ENCODE data around the gene CLOCK. TPM values are rescaled to one million over a fixed set of nuclear protein-coding genes. Genes with fewer than 3 reads are reported as not detected.

The CLOCK gene
- total RNA-seq, 1 experiment from 2014 or later: 37.6 TPM

DNA sequence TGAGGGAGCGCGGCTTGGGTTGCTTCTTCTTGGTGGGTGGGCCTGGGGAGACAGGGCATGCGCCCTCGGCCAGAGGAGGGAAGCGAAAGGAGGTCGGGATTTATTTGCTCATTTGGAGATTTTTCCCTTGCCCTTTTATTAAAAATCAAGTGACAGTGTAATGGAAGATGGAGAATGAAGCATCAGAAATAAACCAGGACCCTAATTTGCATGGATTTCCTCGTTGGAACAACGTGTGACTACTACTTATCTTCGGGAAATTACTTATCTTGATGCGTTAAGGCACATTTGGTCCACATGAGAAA is 709 bp upstream of the CLOCK start:
- Mint-ChIP-seq H3K27me3 (ENCODE audit: insufficient read depth, unreplicated experiment) (no peaks in the 10 kb centered on the region), H3K36me3 (ENCODE audit: insufficient read depth, unreplicated experiment) (peaks cover 7% of the 10 kb centered on the region), H3K4me3 (ENCODE audit: unreplicated experiment) (peak overlapping the region; percentile 87), H3K4me1 (ENCODE audit: insufficient read depth, unreplicated experiment) (peaks cover 52% of the 10 kb centered on the region), H3K9me3 (ENCODE audit: unreplicated experiment) (no peaks in the 10 kb centered on the region), H3K27ac (ENCODE audit: low read depth, unreplicated experiment) (peak overlapping the region; percentile 28)
- no peak for TF ChIP-seq CTCF (IDR thresholded peaks at IDR 0.05; ENCODE audit: unreplicated experiment)
- no peak for DNase-seq (ENCODE audit: unreplicated experiment)
- ChIA-PET CTCF (interaction anchor here (0.7 to 0.9 kb wide), 3 partner anchors 15 to 545 kb away, joined by 3 to 4 read pairs (median 3); no protein-coding TSS in a partner anchor), POLR2A (interaction anchor here (0.6 to 4.4 kb wide), 8 partner anchors 36 to 187 kb away, joined by 3 to 55 read pairs (median 4); partner anchors contain the start of gene NMU)
- no TSS peak for BruUV-seq (replicated peaks)
- intact Hi-C loops (cut with micrococcal nuclease): loop anchor here (2.0 to 5.0 kb wide), 5 partner anchors 103 to 319 kb away; partner anchors contain the start of genes SRD5A3 and TMEM165

GRCh38 chr4:55546506-55546755 is 278 bp downstream of the CLOCK start:
- Mint-ChIP-seq H3K27me3 (ENCODE audit: insufficient read depth, unreplicated experiment) (no peaks in the 10 kb centered on the region), H3K36me3 (ENCODE audit: insufficient read depth, unreplicated experiment) (peaks cover 7% of the 10 kb centered on the region), H3K4me3 (ENCODE audit: unreplicated experiment) (peak overlapping the region; percentile 87), H3K9me3 (ENCODE audit: unreplicated experiment) (no peaks in the 10 kb centered on the region), H3K27ac (ENCODE audit: low read depth, unreplicated experiment) (peak overlapping the region; percentile 28), H3K4me1 (ENCODE audit: insufficient read depth, unreplicated experiment) (peaks cover 53% of the 10 kb centered on the region)
- DNase-seq (ENCODE audit: unreplicated experiment): no peak
- POLR2A ChIA-PET: interaction anchor here (0.6 to 4.8 kb wide), 26 partner anchors 9 to 977 kb away, joined by 3 to 55 read pairs (median 5); partner anchors contain the start of genes CEP135, EXOC1 and TMEM165
- no peak for TF ChIP-seq CTCF (IDR thresholded peaks at IDR 0.05; ENCODE audit: unreplicated experiment)
- BruUV-seq (replicated peaks): no TSS peak
- CTCF ChIA-PET: interaction anchor here (1.2 kb wide), 1 partner anchor 201 kb away, joined by 3 read pairs; no protein-coding TSS in a partner anchor
- intact Hi-C loops (cut with micrococcal nuclease): loop anchor here (2.0 to 5.0 kb wide), 5 partner anchors 102 to 320 kb away; partner anchors contain the start of genes SRD5A3 and TMEM165

DNA sequence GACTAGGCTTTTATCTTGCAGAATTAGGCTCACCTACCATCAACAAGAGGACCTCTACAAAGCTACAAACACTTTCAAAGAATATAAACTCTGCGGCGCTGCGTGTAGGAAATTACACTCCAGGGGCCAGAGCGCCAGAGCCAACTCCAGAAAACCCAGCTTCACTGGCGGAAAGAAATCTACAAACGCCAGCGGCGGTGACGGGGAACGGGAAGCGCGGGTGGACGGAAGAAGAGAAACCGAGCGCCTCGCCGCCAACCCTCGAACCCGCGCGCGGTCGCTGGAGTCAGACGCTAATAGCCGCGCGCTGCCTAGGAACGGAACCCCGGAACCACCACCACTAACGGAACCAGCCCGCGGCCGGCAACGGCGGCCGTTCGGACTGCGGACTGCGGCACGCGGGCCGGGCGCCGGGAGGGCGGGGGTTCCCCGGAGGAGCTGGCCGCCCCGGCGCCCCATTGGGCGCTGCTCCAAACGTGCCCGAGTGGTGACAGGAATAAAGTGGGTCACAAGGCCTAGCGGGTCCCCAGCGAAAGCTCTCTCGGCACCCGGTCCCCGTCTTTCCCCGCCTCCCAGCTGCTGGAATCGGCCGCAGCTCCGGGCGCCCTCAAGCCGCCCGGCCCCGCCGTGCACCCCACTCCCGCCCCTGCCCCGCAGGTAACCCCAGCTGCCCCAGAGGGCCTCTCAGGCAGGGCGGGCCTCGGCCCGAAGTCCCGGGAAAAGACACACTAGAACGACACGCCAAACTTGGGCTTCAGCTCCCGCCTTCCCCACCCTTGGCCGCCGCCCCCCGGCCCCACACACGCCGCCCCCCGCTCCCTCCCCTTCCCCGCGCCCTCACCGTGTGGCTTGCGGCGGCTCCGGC is 836 bp downstream of the CLOCK start:
- Mint-ChIP-seq H3K4me3 (ENCODE audit: unreplicated experiment) (peak overlapping the region; percentile 87), H3K27me3 (ENCODE audit: insufficient read depth, unreplicated experiment) (no peaks in the 10 kb centered on the region), H3K4me1 (ENCODE audit: insufficient read depth, unreplicated experiment) (peaks cover 53% of the 10 kb centered on the region), H3K36me3 (ENCODE audit: insufficient read depth, unreplicated experiment) (peaks cover 7% of the 10 kb centered on the region), H3K9me3 (ENCODE audit: unreplicated experiment) (no peaks in the 10 kb centered on the region), H3K27ac (ENCODE audit: low read depth, unreplicated experiment) (peak overlapping the region; percentile 49)
- ChIA-PET CTCF (interaction anchor here (0.6 to 2.3 kb wide), 11 partner anchors 11 to 200 kb away, joined by 3 to 8 read pairs (median 3); partner anchors contain the start of gene NMU), POLR2A (interaction anchor here (0.5 to 4.8 kb wide), 45 partner anchors 8 to 1185 kb away, joined by 3 to 55 read pairs (median 3); partner anchors contain the start of genes CEP135, EXOC1, NMU and SRD5A3)
- intact Hi-C loops (cut with micrococcal nuclease): loop anchor here (2.0 to 5.0 kb wide), 6 partner anchors 91 to 321 kb away; partner anchors contain the start of genes NMU, SRD5A3 and TMEM165
- peak; percentile 66 for DNase-seq (ENCODE audit: unreplicated experiment)
- no peak for TF ChIP-seq CTCF (IDR thresholded peaks at IDR 0.05; ENCODE audit: unreplicated experiment)
- BruUV-seq (replicated peaks): no TSS peak

- Mint-ChIP-seq H3K9me3 (ENCODE audit: unreplicated experiment) (no peaks in the 10 kb centered on the region), H3K36me3 (ENCODE audit: insufficient read depth, unreplicated experiment) (peaks cover under 1% of the 10 kb centered on the region), H3K4me3 (ENCODE audit: unreplicated experiment) (peak overlapping the region; percentile 87), H3K4me1 (ENCODE audit: insufficient read depth, unreplicated experiment) (peaks cover 47% of the 10 kb centered on the region), H3K27ac (ENCODE audit: low read depth, unreplicated experiment) (peak overlapping the region; percentile 49), H3K27me3 (ENCODE audit: insufficient read depth, unreplicated experiment) (no peaks in the 10 kb centered on the region)
- TSS peak; percentile 43 for BruUV-seq (replicated peaks)
- no peak for TF ChIP-seq CTCF (IDR thresholded peaks at IDR 0.05; ENCODE audit: unreplicated experiment)
- ChIA-PET POLR2A (interaction anchor here (0.6 to 4.8 kb wide), 34 partner anchors 11 to 1047 kb away, joined by 3 to 55 read pairs (median 4); partner anchors contain the start of genes EXOC1, NMU, SRD5A3 and TMEM165), CTCF (interaction anchor here (0.6 to 2.3 kb wide), 12 partner anchors 10 to 200 kb away, joined by 3 to 8 read pairs (median 4); partner anchors contain the start of gene NMU)
- DNase-seq (ENCODE audit: unreplicated experiment): peak; percentile 52
- intact Hi-C loops (cut with micrococcal nuclease): loop anchor here (2.0 to 5.0 kb wide), 2 partner anchors 92 to 148 kb away; partner anchors contain the start of genes NMU and TMEM165
Measured at GRCh38 chr4:55545151-55545550, 1.6 kb downstream of the CLOCK start.
